Measurements from ENCODE around the gene ZNF878. TPM values are rescaled to one million over a fixed set of nuclear protein-coding genes. Genes with fewer than 3 reads are reported as not detected.

ZNF878 gene
- total and polyA plus RNA-seq, 2 of the 13 experiments (the other 11 are each of a cell fraction or from before 2014, with no cell fraction given) = 0.46 to 5.2 TPM

DNA sequence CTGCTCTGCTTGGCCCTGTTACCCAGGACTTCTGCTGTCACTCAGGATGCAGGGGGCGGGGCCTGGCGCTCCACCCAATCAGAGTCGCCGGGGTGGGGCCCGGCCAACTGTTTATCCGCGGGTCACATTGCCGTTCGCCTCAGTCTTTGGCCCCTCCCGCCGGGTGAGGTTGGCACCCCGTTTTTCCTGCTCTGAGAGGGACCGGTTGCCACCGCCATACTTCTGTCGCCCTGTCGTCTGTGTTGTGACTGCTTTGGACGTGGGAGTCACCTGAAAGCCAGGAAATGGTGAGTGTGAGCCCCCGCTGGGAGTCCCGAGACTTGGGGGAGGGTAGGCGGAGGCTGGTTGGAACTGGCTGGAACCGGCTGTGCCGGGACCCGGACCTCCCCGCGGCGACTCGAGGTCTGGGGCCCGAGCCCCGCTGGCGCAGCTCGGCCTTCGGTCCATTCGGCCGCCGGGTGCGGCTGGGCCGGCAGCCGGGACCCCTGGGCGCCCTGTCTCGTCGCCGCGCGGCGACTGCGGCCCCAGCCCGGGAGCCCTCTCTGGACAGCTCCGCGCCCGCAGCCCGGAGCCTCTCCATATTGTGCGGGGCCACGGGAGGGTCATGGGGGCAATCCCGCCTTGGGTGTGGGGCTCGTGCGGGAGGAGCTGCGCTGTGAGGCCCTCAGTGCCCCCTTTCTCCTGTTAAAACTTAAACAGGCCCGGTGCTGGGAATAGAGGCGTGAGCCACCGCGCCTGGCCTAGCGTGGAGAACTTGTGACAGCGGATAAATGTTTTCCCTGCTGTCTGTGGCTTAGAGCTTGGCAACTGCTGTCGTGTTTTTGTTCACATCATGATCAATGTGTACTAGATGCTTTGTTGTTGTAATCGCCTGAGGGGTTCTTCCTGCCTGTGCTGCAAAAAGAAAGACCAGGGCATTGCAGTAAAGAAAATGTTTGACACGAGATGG, 12.1 kb upstream of the ZNF878 start, which contains the start of gene ZNF844 (continued):
- TF ChIP-seq, protein P1, sequence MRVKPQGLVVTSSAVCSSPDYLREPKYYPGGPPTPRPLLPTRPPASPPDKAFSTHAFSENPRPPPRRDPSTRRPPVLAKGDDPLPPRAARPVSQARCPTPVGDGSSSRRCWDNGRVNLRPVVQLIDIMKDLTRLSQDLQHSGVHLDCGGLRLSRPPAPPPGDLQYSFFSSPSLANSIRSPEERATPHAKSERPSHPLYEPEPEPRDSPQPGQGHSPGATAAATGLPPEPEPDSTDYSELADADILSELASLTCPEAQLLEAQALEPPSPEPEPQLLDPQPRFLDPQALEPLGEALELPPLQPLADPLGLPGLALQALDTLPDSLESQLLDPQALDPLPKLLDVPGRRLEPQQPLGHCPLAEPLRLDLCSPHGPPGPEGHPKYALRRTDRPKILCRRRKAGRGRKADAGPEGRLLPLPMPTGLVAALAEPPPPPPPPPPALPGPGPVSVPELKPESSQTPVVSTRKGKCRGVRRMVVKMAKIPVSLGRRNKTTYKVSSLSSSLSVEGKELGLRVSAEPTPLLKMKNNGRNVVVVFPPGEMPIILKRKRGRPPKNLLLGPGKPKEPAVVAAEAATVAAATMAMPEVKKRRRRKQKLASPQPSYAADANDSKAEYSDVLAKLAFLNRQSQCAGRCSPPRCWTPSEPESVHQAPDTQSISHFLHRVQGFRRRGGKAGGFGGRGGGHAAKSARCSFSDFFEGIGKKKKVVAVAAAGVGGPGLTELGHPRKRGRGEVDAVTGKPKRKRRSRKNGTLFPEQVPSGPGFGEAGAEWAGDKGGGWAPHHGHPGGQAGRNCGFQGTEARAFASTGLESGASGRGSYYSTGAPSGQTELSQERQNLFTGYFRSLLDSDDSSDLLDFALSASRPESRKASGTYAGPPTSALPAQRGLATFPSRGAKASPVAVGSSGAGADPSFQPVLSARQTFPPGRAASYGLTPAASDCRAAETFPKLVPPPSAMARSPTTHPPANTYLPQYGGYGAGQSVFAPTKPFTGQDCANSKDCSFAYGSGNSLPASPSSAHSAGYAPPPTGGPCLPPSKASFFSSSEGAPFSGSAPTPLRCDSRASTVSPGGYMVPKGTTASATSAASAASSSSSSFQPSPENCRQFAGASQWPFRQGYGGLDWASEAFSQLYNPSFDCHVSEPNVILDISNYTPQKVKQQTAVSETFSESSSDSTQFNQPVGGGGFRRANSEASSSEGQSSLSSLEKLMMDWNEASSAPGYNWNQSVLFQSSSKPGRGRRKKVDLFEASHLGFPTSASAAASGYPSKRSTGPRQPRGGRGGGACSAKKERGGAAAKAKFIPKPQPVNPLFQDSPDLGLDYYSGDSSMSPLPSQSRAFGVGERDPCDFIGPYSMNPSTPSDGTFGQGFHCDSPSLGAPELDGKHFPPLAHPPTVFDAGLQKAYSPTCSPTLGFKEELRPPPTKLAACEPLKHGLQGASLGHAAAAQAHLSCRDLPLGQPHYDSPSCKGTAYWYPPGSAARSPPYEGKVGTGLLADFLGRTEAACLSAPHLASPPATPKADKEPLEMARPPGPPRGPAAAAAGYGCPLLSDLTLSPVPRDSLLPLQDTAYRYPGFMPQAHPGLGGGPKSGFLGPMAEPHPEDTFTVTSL (CRISPR knock-in tag; IDR thresholded peaks at IDR 0.05; ENCODE audit: borderline replicate concordance) = no peak
- TF ChIP-seq ATAD3A (CRISPR knock-in tag; IDR thresholded peaks at IDR 0.05) (no peak), ZNF737 (CRISPR knock-in tag; IDR thresholded peaks at IDR 0.05; ENCODE audit: borderline replicate concordance) (no peak), ZNF766 (CRISPR knock-in tag; IDR thresholded peaks at IDR 0.05; ENCODE audit: borderline replicate concordance) (no peak), HNF4A (CRISPR knock-in tag; IDR thresholded peaks at IDR 0.05) (no peak; the same call in 1 of the 2 replicates), ZNF713 (CRISPR knock-in tag; IDR thresholded peaks at IDR 0.05) (no peak), PHF21A (CRISPR knock-in tag; IDR thresholded peaks at IDR 0.05) (no peak), HNRNPLL (IDR thresholded peaks at IDR 0.05; ENCODE audit: low read depth, low read length, poor library complexity, severe bottlenecking) (no peak), SMARCC2 (IDR thresholded peaks at IDR 0.05) (no peak), ZBTB38 (CRISPR knock-in tag; IDR thresholded peaks at IDR 0.05) (peak; percentile 52; the same call in 1 of the 2 replicates), ZNF3 (CRISPR knock-in tag; IDR thresholded peaks at IDR 0.05) (no peak), AHR (CRISPR knock-in tag; IDR thresholded peaks at IDR 0.05) (no peak), CREM (IDR thresholded peaks at IDR 0.05) (no peak), CREM (CRISPR knock-in tag; IDR thresholded peaks at IDR 0.05) (no peak), ZFP41 (CRISPR knock-in tag; IDR thresholded peaks at IDR 0.05; ENCODE audit: borderline replicate concordance) (no peak)
- TF ChIP-seq, protein P2, sequence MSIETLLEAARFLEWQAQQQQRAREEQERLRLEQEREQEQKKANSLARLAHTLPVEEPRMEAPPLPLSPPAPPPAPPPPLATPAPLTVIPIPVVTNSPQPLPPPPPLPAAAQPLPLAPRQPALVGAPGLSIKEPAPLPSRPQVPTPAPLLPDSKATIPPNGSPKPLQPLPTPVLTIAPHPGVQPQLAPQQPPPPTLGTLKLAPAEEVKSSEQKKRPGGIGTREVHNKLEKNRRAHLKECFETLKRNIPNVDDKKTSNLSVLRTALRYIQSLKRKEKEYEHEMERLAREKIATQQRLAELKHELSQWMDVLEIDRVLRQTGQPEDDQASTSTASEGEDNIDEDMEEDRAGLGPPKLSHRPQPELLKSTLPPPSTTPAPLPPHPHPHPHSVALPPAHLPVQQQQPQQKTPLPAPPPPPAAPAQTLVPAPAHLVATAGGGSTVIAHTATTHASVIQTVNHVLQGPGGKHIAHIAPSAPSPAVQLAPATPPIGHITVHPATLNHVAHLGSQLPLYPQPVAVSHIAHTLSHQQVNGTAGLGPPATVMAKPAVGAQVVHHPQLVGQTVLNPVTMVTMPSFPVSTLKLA (IDR thresholded peaks at IDR 0.05) = peak; percentile 50
- TF ChIP-seq, protein P3, sequence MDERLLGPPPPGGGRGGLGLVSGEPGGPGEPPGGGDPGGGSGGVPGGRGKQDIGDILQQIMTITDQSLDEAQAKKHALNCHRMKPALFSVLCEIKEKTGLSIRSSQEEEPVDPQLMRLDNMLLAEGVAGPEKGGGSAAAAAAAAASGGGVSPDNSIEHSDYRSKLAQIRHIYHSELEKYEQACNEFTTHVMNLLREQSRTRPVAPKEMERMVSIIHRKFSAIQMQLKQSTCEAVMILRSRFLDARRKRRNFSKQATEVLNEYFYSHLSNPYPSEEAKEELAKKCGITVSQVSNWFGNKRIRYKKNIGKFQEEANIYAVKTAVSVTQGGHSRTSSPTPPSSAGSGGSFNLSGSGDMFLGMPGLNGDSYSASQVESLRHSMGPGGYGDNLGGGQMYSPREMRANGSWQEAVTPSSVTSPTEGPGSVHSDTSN (CRISPR knock-in tag; IDR thresholded peaks at IDR 0.05) = peak; percentile 87
- TF ChIP-seq, protein P4, sequence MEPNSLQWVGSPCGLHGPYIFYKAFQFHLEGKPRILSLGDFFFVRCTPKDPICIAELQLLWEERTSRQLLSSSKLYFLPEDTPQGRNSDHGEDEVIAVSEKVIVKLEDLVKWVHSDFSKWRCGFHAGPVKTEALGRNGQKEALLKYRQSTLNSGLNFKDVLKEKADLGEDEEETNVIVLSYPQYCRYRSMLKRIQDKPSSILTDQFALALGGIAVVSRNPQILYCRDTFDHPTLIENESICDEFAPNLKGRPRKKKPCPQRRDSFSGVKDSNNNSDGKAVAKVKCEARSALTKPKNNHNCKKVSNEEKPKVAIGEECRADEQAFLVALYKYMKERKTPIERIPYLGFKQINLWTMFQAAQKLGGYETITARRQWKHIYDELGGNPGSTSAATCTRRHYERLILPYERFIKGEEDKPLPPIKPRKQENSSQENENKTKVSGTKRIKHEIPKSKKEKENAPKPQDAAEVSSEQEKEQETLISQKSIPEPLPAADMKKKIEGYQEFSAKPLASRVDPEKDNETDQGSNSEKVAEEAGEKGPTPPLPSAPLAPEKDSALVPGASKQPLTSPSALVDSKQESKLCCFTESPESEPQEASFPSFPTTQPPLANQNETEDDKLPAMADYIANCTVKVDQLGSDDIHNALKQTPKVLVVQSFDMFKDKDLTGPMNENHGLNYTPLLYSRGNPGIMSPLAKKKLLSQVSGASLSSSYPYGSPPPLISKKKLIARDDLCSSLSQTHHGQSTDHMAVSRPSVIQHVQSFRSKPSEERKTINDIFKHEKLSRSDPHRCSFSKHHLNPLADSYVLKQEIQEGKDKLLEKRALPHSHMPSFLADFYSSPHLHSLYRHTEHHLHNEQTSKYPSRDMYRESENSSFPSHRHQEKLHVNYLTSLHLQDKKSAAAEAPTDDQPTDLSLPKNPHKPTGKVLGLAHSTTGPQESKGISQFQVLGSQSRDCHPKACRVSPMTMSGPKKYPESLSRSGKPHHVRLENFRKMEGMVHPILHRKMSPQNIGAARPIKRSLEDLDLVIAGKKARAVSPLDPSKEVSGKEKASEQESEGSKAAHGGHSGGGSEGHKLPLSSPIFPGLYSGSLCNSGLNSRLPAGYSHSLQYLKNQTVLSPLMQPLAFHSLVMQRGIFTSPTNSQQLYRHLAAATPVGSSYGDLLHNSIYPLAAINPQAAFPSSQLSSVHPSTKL (CRISPR knock-in tag; IDR thresholded peaks at IDR 0.05) = no peak
